ENCODE results near the gene MYO5C.

Gene MYO5C

GRCh38 chr15:52295421-52296001, at the start of gene MYO5C:
Gene MYO5C (minus strand): TSS chr15:52295804. CDS start chr15:52295636, 168 bp downstream.
- no peak for FAIRE-seq

GRCh38 chr15:52344592-52344991, 49.0 kb upstream of the MYO5C start:
- FAIRE-seq, result no peak

- no peak for FAIRE-seq
Observed at GRCh38 chr15:52343831-52344230, 48.2 kb upstream of the MYO5C start.

GRCh38 chr15:52340093-52340492, 44.5 kb upstream of the MYO5C start:
- FAIRE-seq, result no peak

GRCh38 chr15:52338891-52339290, 43.3 kb upstream of the MYO5C start:
- no peak for FAIRE-seq

GRCh38 chr15:52338058-52338457, 42.5 kb upstream of the MYO5C start:
- no peak for FAIRE-seq

- no peak for FAIRE-seq
Observed at GRCh38 chr15:52337198-52337853, 41.7 kb upstream of the MYO5C start.

- no peak for FAIRE-seq
Observed at GRCh38 chr15:52336529-52336928, 40.9 kb upstream of the MYO5C start.

- FAIRE-seq, result no peak
Observed at GRCh38 chr15:52334491-52335160, 39.0 kb upstream of the MYO5C start.

- no peak for FAIRE-seq
Observed at GRCh38 chr15:52331490-52332240, 36.1 kb upstream of the MYO5C start.

GRCh38 chr15:52329987-52330386, 34.4 kb upstream of the MYO5C start:
- no peak for FAIRE-seq

- no peak for FAIRE-seq
Observed at GRCh38 chr15:52329150-52329549, 33.5 kb upstream of the MYO5C start.

- FAIRE-seq, result no peak
Observed at GRCh38 chr15:52328680-52329079, 33.1 kb upstream of the MYO5C start.

- no peak for FAIRE-seq
Observed at GRCh38 chr15:52326756-52327155, 31.2 kb upstream of the MYO5C start.

GRCh38 chr15:52324109-52324508, 28.5 kb upstream of the MYO5C start:
- FAIRE-seq, result no peak

GRCh38 chr15:52318729-52319500, 23.3 kb upstream of the MYO5C start:
- FAIRE-seq, result no peak

GRCh38 chr15:52317688-52318087, 22.1 kb upstream of the MYO5C start:
- no peak for FAIRE-seq

GRCh38 chr15:52317022-52317421, 21.4 kb upstream of the MYO5C start:
- FAIRE-seq, result no peak

- no peak for FAIRE-seq
Observed at GRCh38 chr15:52309154-52309548, 13.5 kb upstream of the MYO5C start.

GRCh38 chr15:52308446-52309153, 13.0 kb upstream of the MYO5C start:
- FAIRE-seq, result no peak

- no peak for FAIRE-seq
Observed at GRCh38 chr15:52307847-52308246, 12.2 kb upstream of the MYO5C start.

- FAIRE-seq, result no peak
Observed at GRCh38 chr15:52306270-52306669, 10.7 kb upstream of the MYO5C start.
